Activated CD4-positive, alpha-beta T cell treated with anti-CD3 and anti-CD28 coated beads for 4 hours (primary cell): ENCODE data around the gene AUTS2.

Experiments used
- DNase-seq, 2 donors: peaks; one replicate each; pipeline ENCODE4 v3.0.0-alpha.2; 2020

Gene AUTS2

GRCh38 chr7:70298780-70299471, 700.7 kb downstream of the AUTS2 start:
- no peak for DNase-seq

GRCh38 chr7:70299472-70299807, 701.2 kb downstream of the AUTS2 start:
- DNase-seq, result no peak

- DNase-seq, result no peak
These were observed 703.5 kb downstream of the AUTS2 start for GRCh38 chr7:70301673-70302185.

- DNase-seq, result no peak
These were observed 705.0 kb downstream of the AUTS2 start for GRCh38 chr7:70303309-70303708.

- DNase-seq, result no peak
These were observed 705.5 kb downstream of the AUTS2 start for GRCh38 chr7:70303780-70304179.

GRCh38 chr7:70306173-70306572, 707.9 kb downstream of the AUTS2 start:
- no peak for DNase-seq

- no peak for DNase-seq
These were observed 709.4 kb downstream of the AUTS2 start for GRCh38 chr7:70307544-70308106.

- no peak for DNase-seq
These were observed 714.1 kb downstream of the AUTS2 start for GRCh38 chr7:70312336-70312735.

GRCh38 chr7:70313271-70313670, 715.0 kb downstream of the AUTS2 start:
- no peak for DNase-seq

GRCh38 chr7:70313687-70314086, 715.4 kb downstream of the AUTS2 start:
- no peak for DNase-seq

GRCh38 chr7:70314221-70314620, 715.9 kb downstream of the AUTS2 start:
- no peak for DNase-seq

- peak in 1 of 2 donors; percentile 2 for DNase-seq
These were observed 718.5 kb downstream of the AUTS2 start for GRCh38 chr7:70316745-70317144.

GRCh38 chr7:70317356-70317755, 719.1 kb downstream of the AUTS2 start:
- no peak for DNase-seq

GRCh38 chr7:70318511-70318910, 720.2 kb downstream of the AUTS2 start:
- no peak for DNase-seq

- no peak for DNase-seq
These were observed 720.8 kb downstream of the AUTS2 start for GRCh38 chr7:70319057-70319456.

- DNase-seq, result no peak
These were observed 722.8 kb downstream of the AUTS2 start for GRCh38 chr7:70321016-70321590.

GRCh38 chr7:70322856-70323255, 724.6 kb downstream of the AUTS2 start:
- DNase-seq, result no peak

GRCh38 chr7:70325509-70326101, 727.3 kb downstream of the AUTS2 start:
- no peak for DNase-seq

- DNase-seq, result no peak
These were observed 736.0 kb downstream of the AUTS2 start for GRCh38 chr7:70334295-70334694.

- no peak for DNase-seq
These were observed 736.6 kb downstream of the AUTS2 start for GRCh38 chr7:70334871-70335270.

- DNase-seq, result no peak
These were observed 738.3 kb downstream of the AUTS2 start for GRCh38 chr7:70336536-70336935.

GRCh38 chr7:70338015-70338414, 739.7 kb downstream of the AUTS2 start:
- DNase-seq, result no peak

- DNase-seq, result no peak
These were observed 742.0 kb downstream of the AUTS2 start for GRCh38 chr7:70340236-70340635.

- no peak for DNase-seq
These were observed 743.2 kb downstream of the AUTS2 start for GRCh38 chr7:70341446-70341845.
